ENCODE results near the gene NSMCE3.

The NSMCE3 gene

GRCh38 chr15:29222129-29222853 lies 47.3 kb downstream of the NSMCE3 start:
- DNase-seq (ENCODE audit: low spot score), result no peak

- DNase-seq (ENCODE audit: low spot score), result no peak
These were observed 48.8 kb downstream of the NSMCE3 start for GRCh38 chr15:29220852-29221251.

- no peak for DNase-seq (ENCODE audit: low spot score)
These were observed 52.7 kb downstream of the NSMCE3 start for GRCh38 chr15:29216955-29217354.
